Thyroid gland (tissue), 4 donors: ENCODE measurements around the gene LEMD1. TPM values are rescaled to one million over a fixed set of nuclear protein-coding genes. Genes with fewer than 3 reads are reported as not detected.
"Not testable (repeated sequence)": the region's sequence is repeated elsewhere in the genome, so short reads cannot be mapped to it uniquely, and the experiment has no call there.

ENCODE experiments used
- DNase-seq, 2 donors: peaks; one replicate each; pipeline ENCODE4 v3.0.0-alpha.2; 2019
- H3K27ac ChIP-seq, 3 donors: fragments of 200-600 bp; sonication (generic); 1 replicate in 2 of 3; 2 replicates in 1 of 3; pipeline ENCODE4 v1.5.1; 2016 to 2019; ENCODE audit warnings: mild to moderate bottlenecking in 1 of 3, moderate library complexity in 1 of 3
- H3K27me3 ChIP-seq: fragments of 200-600 bp; sonication (generic); one replicate; pipeline ENCODE4 v1.5.1; 2019
- H3K36me3 ChIP-seq, 2 donors: fragments of 200-600 bp; sonication (generic); one replicate each; pipeline ENCODE4 v1.5.1; 2016 to 2019
- H3K4me1 ChIP-seq, 2 donors: fragments of 200-600 bp; sonication (generic); one replicate each; pipeline ENCODE4 v1.5.1; 2017 to 2019
- H3K4me3 ChIP-seq, 3 donors: fragments of 200-600 bp; sonication (generic); replicated peaks in 1 of 3; 1 replicate in 2 of 3; 2 replicates in 1 of 3; pipeline ENCODE4 v1.5.1; 2016; ENCODE audit warnings: mild to moderate bottlenecking in 1 of 3
- H3K9me3 ChIP-seq: fragments of 200-600 bp; sonication (generic); one replicate; pipeline ENCODE4 v1.5.1; 2017
- CTCF ChIP-seq, 6 experiments: fragments of 200-600 bp in 3 of 6; fragments of 450-650 bp in 3 of 6; sonication (generic) in 3 of 6; IDR thresholded peaks; one replicate each; pipeline ENCODE4 v1.5.1; 2016 to 2019; ENCODE audit warnings: antibody characterized with exemption in 6 of 6, mild to moderate bottlenecking in 2 of 6, inconsistent platforms in 1 of 6, moderate library complexity in 1 of 6
- POLR2A ChIP-seq, 2 donors: fragments of 450-650 bp; IDR thresholded peaks; one replicate each; pipeline ENCODE4 v1.6.1; 2017; ENCODE audit warnings: antibody characterized with exemption in 2 of 2, mild to moderate bottlenecking in 2 of 2, moderate library complexity in 1 of 2
- WGBS, 2 donors: methylation state at CpG; one replicate each; pipeline ENCODE4 v1.1.5; 2017; 5-methylcytosine and 5-hydroxymethylcytosine counted together
- intact Hi-C: fragments of 100-400 bp; cut with DNase I; formaldehyde crosslinking; loops from one replicate; pipeline ENCODE4 v1.15.1; 2023
- total RNA-seq, 4 donors: library from RNA; depleted of rRNA; stranded (reverse); fragments of >200 nt; gene quantifications; one replicate each; pipeline ENCODE4 v1.2.3, GENCODE V29; 2016

Gene LEMD1
- total RNA-seq, 4 donors from 2014 or later = 0.67 to 7.3 (median 6.0) TPM

- Histone ChIP-seq H3K4me1 (no peaks in the 10 kb centered on the region), H3K27me3 (no peaks in the 10 kb centered on the region), H3K4me3 (no peak overlapping the region), H3K9me3 (no peaks in the 10 kb centered on the region), H3K36me3 (no peaks in the 10 kb centered on the region), H3K27ac (no peak overlapping the region)
- DNase-seq = peak; percentile 20 to 29
- intact Hi-C loops = loop anchor here (5.0 kb wide), 1 partner anchor 90 kb away; no protein-coding TSS in a partner anchor
- 3 to 7% methylated on average over 6 of the region's 6 CpGs for WGBS, 2 donors
- no peak for TF ChIP-seq POLR2A (IDR thresholded peaks at IDR 0.05)
- peak; percentile 27 to 95 (median 84) for TF ChIP-seq CTCF (IDR thresholded peaks at IDR 0.05)
Measured at GRCh38 chr1:205396967-205397616, 24.8 kb downstream of the LEMD1 start.

GRCh38 chr1:205395616-205396015 is 26.2 kb downstream of the LEMD1 start:
- WGBS, 2 donors = 86 to 87% methylated on average over 3 of the region's 3 CpGs
- H3K4me1 ChIP-seq = no peaks in the 10 kb centered on the region
- H3K4me3 ChIP-seq = no peak overlapping the region
- H3K27me3 ChIP-seq = no peaks in the 10 kb centered on the region
- H3K36me3 ChIP-seq = no peaks in the 10 kb centered on the region
- H3K27ac ChIP-seq = no peak overlapping the region
- no peak for TF ChIP-seq POLR2A (IDR thresholded peaks at IDR 0.05)
- no peak for TF ChIP-seq CTCF (IDR thresholded peaks at IDR 0.05)
- intact Hi-C loops = loop anchor here (5.0 kb wide), 1 partner anchor 92 kb away; no protein-coding TSS in a partner anchor
- DNase-seq = no peak
- H3K9me3 ChIP-seq = no peaks in the 10 kb centered on the region

GRCh38 chr1:205392650-205393049 is 29.2 kb downstream of the LEMD1 start:
- Histone ChIP-seq H3K4me1 (no peaks in the 10 kb centered on the region), H3K36me3 (no peaks in the 10 kb centered on the region), H3K4me3 (no peak overlapping the region), H3K27me3 (no peaks in the 10 kb centered on the region), H3K9me3 (no peaks in the 10 kb centered on the region), H3K27ac (no peak overlapping the region)
- no peak for TF ChIP-seq CTCF (IDR thresholded peaks at IDR 0.05)
- TF ChIP-seq POLR2A (IDR thresholded peaks at IDR 0.05) = no peak
- DNase-seq = no peak
- intact Hi-C loops = no loop called here
- 94 to 97% methylated on average over 1 of the region's 1 CpG for WGBS, 2 donors

GRCh38 chr1:205391386-205391785 is 30.5 kb downstream of the LEMD1 start:
- H3K27me3 ChIP-seq = no peaks in the 10 kb centered on the region
- H3K9me3 ChIP-seq = no peaks in the 10 kb centered on the region
- no peaks in the 10 kb centered on the region for H3K36me3 ChIP-seq
- no peaks in the 10 kb centered on the region for H3K4me1 ChIP-seq
- intact Hi-C loops = no loop called here
- no peak for TF ChIP-seq CTCF (IDR thresholded peaks at IDR 0.05)
- no peak for TF ChIP-seq POLR2A (IDR thresholded peaks at IDR 0.05)
- WGBS, 2 donors = 88 to 89% methylated on average over 7 of the region's 7 CpGs
- DNase-seq = no peak
- H3K27ac ChIP-seq = no peak overlapping the region
- H3K4me3 ChIP-seq = no peak overlapping the region

GRCh38 chr1:205387845-205388244 is 34.0 kb downstream of the LEMD1 start:
- TF ChIP-seq CTCF (IDR thresholded peaks at IDR 0.05) (no peak), POLR2A (IDR thresholded peaks at IDR 0.05) (no peak)
- no peak for DNase-seq
- Histone ChIP-seq H3K4me1 (peaks cover 25 to 29% of the 10 kb centered on the region in 2 donors), H3K27me3 (no peaks in the 10 kb centered on the region), H3K4me3 (no peak overlapping the region), H3K36me3 (no peaks in the 10 kb centered on the region), H3K9me3 (no peaks in the 10 kb centered on the region), H3K27ac (no peak overlapping the region)
- 90 to 98% methylated on average over 2 of the region's 2 CpGs for WGBS, 2 donors
- intact Hi-C loops = no loop called here

- DNase-seq, H3K27me3 ChIP-seq, intact Hi-C loops, H3K4me3 ChIP-seq, H3K36me3 ChIP-seq, H3K9me3 ChIP-seq: not testable (repeated sequence)
- WGBS, 2 donors = 62 to 64% methylated on average over 3 of the region's 3 CpGs
- peaks cover 35 to 44% of the 10 kb centered on the region in 2 donors for H3K4me1 ChIP-seq
- H3K27ac ChIP-seq = peak overlapping the region; percentile 75 to 88 (median 81)
Measured at GRCh38 chr1:205382990-205383389, 38.9 kb downstream of the LEMD1 start.
